ENCODE measurements around the gene TARDBP.
"Not testable (repeated sequence)": the region's sequence is repeated elsewhere in the genome, so short reads cannot be mapped to it uniquely, and the experiment has no call there.

Gene TARDBP

DNA sequence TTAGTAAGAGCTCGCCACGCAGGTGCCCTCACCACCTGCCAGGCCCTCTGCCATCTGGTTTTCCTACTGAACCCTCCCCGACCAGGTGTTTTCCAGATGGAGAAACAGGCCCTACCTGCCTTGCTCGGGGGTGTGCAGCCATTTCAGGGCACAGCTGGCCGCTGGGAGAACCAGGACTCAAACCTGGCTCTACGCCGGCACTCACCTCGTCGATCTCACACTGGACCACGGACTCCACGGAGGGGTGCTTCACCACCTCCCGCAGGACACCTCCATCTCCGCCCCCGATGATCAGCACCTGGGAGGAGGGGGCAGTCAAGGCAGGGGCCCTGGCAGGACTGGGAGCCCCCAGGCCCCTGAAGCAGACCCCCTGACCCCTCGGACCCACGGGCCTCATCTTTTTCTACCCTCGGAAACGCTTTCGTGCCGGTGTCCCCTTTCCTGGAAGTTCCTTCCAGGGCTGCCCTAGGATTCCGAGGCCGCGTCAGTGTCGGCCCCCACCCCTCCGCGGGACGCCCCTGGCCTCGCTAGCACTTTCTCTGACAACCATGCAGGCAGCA, 46.2 kb downstream of the TARDBP start:
- FAIRE-seq (no peak), DNase-seq (ENCODE audit: insufficient read length, low spot score) (no peak)

DNA sequence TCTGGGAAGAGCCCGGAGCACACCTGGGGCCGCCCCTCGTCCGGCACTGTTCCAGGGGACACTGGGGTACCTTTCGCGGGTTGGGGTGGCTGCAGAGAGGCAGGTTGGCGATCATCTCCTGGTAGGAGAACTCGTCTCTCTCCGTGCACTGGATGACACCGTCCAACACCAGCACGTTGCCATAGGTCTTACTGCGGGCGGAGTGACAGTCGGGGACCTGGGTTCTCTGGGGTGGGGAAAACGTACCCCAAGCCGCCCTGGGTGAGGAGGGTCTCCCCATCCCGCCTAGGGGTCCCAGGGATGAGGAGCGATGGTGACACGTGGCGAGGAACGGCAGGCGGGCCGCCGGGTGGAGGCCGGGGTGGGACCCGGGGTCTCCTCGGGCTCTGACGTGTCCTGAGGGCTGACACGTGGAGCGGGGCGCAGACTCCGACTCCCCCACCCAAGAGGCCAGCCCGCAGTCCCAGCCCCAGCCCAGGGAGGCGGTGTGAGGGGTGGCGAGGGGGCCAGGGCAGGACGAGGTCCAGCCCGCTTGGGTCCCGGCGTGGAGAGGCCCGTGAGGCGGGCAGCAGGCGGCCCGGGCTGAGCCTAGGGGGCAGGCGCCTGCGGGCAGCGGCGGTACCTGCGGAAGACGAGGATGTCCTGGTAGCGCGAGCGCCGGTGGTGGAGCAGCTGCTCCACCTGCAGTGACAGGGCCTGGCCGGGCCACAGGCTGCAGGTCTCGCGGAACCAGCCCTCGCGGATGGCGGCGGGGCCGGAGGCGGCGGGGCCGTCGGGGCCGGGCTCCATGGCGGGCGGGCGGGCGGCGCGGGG, 46.9 kb downstream of the TARDBP start:
- no peak for FAIRE-seq
- no peak for DNase-seq (ENCODE audit: insufficient read length, low spot score)

DNA sequence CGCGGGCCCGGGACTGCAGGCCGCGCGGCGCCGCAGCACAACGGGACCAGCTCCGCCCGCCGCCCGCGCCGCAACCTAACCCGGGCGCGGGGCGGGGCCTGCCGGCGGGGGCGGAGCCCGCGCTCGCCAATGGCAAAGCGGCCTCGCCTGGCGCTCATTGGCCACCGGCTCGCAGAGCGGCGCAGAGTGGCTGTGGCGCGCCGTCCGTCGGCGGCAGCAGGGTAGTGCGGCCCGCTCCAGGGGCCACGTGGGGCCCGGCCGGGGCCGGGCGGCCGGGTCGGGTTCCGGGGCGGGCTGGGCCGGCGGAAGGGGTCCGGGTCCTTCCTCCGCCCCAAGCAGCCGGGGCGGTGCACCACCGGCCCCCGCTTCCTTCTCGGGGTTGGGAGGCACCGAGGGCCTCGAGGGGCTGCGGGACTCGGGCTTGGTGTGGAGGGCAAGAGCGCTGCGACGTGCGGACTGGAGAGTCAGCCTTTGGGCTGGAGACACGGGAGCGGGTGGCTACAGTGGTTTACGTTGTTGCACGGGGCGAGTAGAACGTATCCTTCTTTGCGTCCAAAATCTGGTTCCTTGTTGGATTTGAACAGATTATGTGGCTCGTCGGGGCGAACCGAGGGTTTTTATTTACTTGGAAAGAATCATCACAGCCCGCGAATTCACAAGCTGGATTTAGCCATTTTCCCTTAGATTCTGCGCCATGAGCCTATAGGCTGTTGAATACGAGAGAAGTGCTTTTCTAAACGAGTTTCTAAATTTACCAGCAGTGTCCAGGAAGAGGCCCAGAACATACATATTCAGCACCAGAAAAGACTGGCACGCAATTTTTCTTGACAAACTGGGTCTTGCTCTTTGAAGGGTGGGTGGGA, 47.7 kb downstream of the TARDBP start, which contains the start of gene SRM:
Gene SRM (minus strand): TSS at position 51 of the 863 bp plus-strand sequence. CDS start 75 bp downstream, outside the sequence.
- peak; percentile 83 for FAIRE-seq
- peak; percentile 100 for DNase-seq (ENCODE audit: insufficient read length, low spot score)

DNA sequence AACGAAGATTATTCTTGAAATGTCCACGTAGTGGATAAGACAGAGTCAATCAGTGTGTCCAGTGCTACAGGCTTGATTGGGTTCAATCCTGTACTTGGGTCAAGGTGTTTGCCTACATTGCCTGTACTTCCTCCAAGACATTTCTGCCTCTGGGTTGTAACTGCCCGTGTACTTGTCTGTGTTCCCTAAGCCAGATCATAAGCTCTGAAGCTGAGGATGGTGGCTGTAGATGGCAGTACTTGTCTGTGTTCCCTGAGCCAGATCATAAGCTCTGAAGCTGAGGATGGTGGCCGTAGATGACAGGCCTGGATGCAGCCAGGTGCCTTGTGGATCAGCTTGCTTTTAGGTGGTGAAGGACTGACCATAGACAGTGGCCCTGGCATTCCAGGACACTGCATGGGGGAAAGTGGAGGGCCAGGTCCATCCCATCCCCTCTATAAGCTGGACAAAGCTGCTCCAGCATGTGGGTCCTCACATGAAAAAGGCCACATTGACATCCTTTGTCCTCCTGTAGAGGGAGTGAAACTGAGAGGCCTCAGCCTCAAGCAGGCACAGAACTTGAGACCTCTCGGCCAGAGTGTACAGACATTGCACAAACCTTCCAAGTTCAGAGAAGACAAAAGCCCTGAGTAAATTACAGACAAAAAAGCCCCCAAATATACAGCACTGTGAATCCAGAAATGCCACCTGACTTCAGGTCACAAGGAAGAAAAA, 49.4 kb downstream of the TARDBP start:
- FAIRE-seq (peak; percentile 44), DNase-seq (ENCODE audit: insufficient read length, low spot score) (no peak)

DNA sequence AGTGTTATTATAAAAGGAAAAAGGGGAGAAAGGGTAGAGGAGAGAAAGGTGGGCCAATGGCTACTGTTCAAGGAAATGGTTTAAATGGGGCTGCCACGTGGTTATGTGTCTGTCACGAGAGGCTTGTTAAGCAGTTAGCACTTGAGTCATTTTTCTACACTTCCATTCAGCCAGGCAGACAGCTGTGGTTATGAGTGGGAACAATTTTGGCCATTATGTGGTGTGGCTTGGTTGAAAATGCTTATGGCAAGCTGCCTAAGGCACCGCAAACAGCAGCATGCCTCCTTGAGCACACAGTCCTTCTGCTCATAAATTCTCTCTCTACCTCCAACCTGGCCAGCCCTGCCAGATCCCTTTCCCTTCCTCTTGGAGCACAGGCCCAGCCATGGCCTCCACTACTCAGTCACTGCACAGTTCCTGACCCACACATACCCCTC, 50.5 kb downstream of the TARDBP start:
- DNase-seq (ENCODE audit: insufficient read length, low spot score): peak; percentile 47
- FAIRE-seq: peak; percentile 90

DNA sequence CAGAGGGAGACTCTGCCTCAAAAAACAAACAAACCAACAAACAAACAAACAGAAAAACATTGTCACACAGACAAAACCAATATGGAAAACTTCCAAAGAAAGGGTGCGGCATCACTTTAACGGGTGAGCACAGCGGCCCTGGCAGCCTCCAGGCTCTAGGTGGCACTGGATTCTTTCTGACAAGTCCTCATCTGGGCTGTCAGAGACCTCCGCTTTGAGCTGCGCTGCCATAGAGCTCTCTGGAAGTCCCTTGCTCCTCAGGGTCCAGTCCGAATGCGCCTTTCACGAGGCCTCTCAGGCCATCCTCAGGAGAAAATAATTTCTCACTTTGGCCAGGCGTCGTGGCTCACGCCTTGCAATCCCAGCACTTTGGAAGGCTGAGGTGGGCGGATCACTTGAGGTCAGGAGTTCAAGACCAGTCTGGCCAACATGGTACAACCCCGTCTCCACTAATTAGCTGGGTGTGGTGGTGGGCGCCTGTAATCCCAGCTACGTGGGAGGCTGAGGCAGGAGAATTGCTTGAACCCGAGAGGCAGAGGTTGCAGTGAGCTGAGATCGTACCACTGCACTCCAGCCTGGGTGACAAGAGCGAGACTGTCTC, 51.6 kb downstream of the TARDBP start:
- FAIRE-seq; DNase-seq (ENCODE audit: insufficient read length, low spot score): not testable (repeated sequence)

DNA sequence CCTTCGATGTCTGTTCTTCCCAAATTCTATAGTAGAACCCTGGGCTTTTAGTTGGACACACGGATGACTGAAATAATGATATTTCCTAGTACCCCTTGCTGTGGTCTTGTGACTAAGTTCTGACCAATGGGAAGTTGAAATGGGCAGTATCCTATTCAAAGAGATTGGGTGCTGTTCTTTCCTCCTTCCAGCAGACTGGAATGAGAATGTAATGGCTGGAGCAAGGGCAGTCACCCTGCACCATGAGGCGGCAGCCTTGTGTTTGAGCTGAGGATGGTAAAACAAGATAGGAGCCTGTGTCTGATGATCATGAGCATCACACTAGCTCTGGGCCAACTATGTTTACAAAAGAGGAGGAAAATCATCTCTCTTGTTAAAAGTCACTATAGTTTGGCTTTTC, 52.5 kb downstream of the TARDBP start:
- DNase-seq (ENCODE audit: insufficient read length, low spot score) (no peak), FAIRE-seq (no peak)

DNA sequence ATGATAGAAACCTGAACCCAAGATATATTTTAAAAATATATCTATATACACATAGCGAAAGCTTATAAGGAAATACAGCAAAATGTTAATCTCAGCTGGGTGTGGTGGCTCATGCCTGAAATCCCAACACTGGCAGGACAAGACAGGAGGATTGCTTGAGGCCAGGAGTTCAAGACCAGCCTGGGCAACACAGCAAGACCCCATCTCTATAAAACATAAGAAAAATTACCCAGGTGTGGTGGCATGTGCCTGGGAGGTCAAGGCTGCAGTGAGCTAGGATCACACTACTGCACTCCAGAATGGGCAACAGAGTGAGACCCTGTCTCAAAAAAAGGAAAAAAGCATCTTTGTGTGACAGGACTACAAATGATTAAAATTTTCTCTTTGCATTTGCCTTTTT, 53.3 kb downstream of the TARDBP start:
- no peak for FAIRE-seq
- DNase-seq (ENCODE audit: insufficient read length, low spot score): no peak

DNA sequence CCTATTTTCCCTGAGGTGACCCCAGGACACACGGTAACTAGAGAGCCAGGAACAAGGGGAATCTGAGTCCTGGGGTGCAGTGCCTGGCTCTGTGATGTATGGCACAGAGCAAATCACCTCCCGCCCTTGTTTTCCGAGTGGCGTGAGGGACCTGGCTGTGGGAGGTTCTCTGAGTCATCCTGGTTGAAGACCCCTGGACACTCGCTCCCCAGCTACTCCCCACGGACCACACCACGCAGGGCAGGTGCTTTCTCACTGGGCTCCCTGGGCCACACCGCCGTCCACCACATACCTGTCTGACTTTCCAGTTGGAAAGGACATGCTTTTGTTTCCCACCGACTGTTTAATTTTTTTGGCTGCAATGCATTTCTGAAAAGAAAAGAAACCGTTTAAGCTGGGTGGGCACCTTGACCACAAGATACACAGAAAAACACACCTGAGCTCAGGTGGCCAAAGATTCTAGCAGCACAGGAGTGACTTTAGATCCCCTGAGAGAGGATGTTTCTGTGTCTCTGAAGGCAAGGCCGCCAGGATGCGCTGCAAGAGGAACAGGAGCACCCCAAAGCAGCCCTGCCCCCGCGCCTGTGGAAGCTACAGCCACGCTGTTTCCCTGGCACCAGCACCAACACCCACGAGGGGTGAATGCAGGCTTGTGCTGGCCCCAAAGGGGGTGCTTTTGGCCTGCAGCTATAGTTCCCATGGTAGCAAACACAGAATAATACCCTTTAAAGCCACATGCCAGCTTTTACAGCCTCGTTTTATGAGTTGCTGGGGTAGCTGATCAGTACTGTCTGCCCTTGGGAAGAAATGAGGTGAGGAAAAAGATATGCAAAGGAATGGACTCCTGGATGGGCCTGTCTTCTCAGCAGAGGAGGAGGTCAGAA, 55.5 kb downstream of the TARDBP start:
- DNase-seq (ENCODE audit: insufficient read length, low spot score) (no peak), FAIRE-seq (no peak)

DNA sequence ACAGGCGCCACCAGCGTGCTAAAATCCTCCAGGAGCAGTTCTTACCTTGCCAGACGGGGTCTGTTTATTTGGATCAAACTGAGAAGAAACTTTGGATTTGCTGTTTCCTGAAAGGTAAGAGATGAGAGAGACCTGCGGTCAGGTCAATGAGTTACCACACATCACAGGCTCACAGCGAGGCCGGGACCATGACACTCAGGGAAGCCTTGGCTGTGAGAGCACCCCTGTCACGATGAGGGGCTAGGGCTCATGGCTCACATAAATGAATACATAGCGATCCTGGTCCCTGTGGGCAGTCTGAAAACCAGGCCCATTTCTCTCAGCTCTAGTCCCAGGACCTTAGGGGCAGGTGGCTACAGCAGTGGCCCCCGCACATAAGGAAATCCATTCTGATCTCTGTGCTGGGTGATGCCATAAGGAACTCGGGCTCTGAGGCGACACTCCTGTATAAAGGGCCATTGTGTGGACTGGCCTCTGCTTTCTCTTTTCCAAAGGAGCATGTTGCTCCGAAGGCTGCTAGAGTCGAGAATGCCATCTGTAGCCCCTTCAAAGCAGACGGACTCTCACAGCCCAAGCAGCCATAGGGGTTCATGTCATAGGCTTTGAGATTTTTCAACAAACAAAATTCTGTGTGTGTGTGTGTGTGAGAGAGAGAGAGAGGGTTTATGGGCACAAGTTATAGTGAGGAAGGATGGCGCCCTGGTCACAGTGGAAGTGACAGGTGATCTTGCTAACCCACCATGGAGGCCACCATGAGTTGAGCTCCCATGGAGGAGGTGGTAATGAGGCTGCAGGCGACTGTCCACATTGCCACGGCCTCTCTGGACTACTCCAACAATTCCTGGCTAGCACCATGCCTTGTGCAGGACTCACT, 56.4 kb downstream of the TARDBP start:
- FAIRE-seq (no peak), DNase-seq (ENCODE audit: insufficient read length, low spot score) (no peak)

DNA sequence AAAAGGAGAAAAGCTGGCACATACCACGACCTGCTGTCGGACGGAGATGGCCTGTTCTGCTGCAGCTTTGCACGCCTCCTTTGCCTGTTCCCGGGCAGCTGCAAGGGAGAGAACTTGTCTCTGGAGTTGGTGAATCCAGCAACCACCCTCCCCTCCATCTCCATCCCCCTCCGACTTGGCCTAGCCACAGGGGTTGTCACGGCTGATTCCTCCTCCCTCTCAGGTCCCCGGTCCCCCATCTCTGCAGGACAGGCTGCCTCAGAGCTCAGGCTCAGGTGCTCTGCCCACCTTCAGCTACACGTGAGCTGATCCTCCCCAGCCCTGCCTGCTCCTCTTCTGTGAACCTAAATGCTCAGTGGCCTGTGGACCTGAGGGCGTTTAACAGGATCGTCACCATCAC, 58.4 kb downstream of the TARDBP start:
- DNase-seq (ENCODE audit: insufficient read length, low spot score) (no peak), FAIRE-seq (no peak)

DNA sequence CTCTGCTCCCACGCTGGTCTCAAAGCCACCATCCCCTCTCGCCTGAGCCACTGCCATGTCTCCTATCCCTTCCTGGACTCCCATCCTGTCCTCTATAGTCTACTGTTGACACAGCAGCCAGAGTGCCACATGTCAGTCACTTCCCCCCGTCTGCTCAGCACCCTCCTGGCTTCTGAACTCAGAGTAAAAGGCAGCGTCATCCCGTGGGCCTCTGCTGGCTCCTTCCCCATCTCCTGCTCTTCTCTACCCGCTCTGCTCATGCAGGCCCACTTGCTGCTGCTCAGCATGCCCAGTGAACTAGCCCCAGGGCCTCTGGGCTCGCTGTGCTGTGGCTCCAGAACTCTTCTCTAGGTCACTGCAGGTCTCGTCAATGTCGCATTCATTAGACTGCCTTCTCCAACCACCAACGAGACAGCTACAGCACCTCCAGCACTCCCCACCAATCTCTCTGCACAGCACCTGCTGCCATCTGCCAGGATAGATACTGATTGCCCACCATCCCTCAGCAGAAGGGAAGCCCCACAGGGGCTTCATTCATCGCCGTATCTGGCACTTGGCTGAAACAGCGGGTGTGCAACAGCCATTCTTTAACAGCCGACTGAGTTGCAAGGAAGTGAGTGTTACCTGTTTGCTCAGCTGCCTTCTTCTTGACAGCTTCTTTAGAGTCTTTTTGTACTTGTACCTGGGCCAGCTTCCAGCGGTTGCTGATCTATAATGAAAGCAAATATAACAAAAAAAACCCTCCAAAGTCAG, 59.2 kb downstream of the TARDBP start:
- FAIRE-seq: no peak
- no peak for DNase-seq (ENCODE audit: insufficient read length, low spot score)

DNA sequence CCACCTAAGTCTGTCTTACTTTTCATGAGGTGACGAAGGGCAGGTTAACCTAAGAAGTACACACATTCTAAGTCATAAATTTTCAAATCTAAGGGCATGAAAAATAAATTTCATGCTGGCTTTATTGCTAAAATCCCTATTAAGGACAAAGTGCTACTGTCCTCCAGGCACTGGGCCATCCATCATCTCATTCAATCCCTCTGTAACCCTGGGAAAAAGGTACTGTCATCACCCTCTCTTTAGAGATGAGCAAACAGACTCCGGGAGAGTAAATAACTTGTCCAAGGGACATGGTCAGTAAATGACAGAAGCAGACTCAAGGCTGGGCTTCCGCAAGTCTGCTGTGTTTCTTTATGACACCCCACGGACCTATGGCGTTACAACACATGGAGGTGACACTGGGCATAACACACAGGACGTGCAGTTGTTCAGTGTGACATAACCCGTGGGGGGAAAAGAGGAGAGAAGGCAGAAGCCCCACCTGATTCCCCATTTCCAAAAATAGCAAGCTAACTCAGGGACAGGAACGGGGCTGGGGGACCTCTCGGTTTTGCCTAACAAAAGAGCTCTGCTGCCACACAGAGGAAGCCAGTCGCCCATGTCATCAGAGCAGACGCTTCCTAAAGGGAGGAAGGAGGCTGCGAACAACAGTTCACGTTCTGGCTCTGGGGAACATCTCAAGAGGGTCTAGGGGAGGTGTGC, 59.9 kb downstream of the TARDBP start:
- no peak for DNase-seq (ENCODE audit: insufficient read length, low spot score)
- FAIRE-seq: no peak

DNA sequence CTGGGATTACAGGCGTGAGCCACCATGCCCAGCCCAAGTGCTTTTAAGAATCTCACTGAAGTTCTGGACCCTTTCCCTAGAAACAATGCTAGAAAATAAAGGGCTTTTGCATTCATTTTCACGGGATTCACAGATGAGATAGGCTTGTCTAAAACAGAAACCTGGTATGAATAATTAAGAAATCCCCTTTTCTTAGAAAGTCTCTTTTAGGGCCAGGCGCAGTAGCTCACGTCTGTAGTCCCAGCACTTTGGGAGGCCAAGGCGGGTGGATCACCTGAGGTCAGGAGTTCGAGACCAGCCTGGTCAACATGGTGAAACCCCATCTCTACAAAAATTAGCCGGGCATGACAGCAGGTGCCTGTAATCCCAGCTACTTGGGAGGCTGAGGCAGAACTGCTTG, 60.9 kb downstream of the TARDBP start:
- DNase-seq (ENCODE audit: insufficient read length, low spot score); FAIRE-seq: not testable (repeated sequence)

All from GM19239 (cell line).